HepG2 (cell line): ENCODE data around the gene GBX1. TPM values are rescaled to one million over a fixed set of nuclear protein-coding genes. Genes with fewer than 3 reads are reported as not detected.

Experiments used
- MYNN ChIP-seq: sonication (generic); formaldehyde crosslinking; IDR thresholded peaks from 2 replicates; pipeline ENCODE4 v1.4.0; 2020; ENCODE audit warnings: mild to moderate bottlenecking, low read depth, missing genetic modification reagents
- NR2F2 ChIP-seq: IDR thresholded peaks from 2 replicates; pipeline ENCODE4 v1.6.1; 2012; ENCODE audit warnings: low read depth, inconsistent platforms, borderline replicate concordance
- REL ChIP-seq: sonication (generic); formaldehyde crosslinking; conservative IDR thresholded peaks from 2 replicates; pipeline ENCODE4 v1.8.0; 2022; ENCODE audit warnings: mild to moderate bottlenecking, missing genetic modification reagents, moderate library complexity
- RFXANK ChIP-seq: IDR thresholded peaks from 2 replicates; pipeline ENCODE4 v1.6.1; 2016
- TOE1 ChIP-seq: sonication (generic); formaldehyde crosslinking; IDR thresholded peaks from 2 replicates; pipeline ENCODE4 v1.4.0; 2020; ENCODE audit warnings: mild to moderate bottlenecking, missing genetic modification reagents
- ZBTB38 ChIP-seq: sonication (generic); formaldehyde crosslinking; IDR thresholded peaks from 2 replicates; pipeline ENCODE4 v1.5.1; 2020; ENCODE audit warnings: mild to moderate bottlenecking, missing genetic modification reagents
- ZBTB7A ChIP-seq: sonication (generic); formaldehyde crosslinking; IDR thresholded peaks from 2 replicates; pipeline ENCODE4 v1.8.0; 2022; ENCODE audit warnings: mild to moderate bottlenecking, missing genetic modification reagents
- ZNF10 ChIP-seq: sonication (generic); formaldehyde crosslinking; IDR thresholded peaks from 2 replicates; pipeline ENCODE4 v1.4.0; 2020; ENCODE audit warnings: mild to moderate bottlenecking, low read depth, missing genetic modification reagents, borderline replicate concordance
- ZNF136 ChIP-seq: sonication (generic); formaldehyde crosslinking; IDR thresholded peaks from 2 replicates; pipeline ENCODE4 v1.8.1; 2022; ENCODE audit warnings: low read depth, mild to moderate bottlenecking, moderate library complexity, missing genetic modification reagents
- ZNF160 ChIP-seq: sonication (generic); formaldehyde crosslinking; IDR thresholded peaks from 2 replicates; pipeline ENCODE4 v1.8.0; 2022; ENCODE audit warnings: mild to moderate bottlenecking, inconsistent platforms, missing genetic modification reagents
- ZNF709 ChIP-seq: sonication (generic); formaldehyde crosslinking; IDR thresholded peaks from 2 replicates; pipeline ENCODE4 v1.5.0; 2020; ENCODE audit warnings: mild to moderate bottlenecking, missing genetic modification reagents
- ZNF775 ChIP-seq: sonication (generic); formaldehyde crosslinking; IDR thresholded peaks from 2 replicates; pipeline ENCODE4 v1.4.0; 2020; ENCODE audit warnings: missing genetic modification reagents, mild to moderate bottlenecking, moderate library complexity, borderline replicate concordance
- polyA plus RNA-seq, 8 experiments: library from polyadenylated mRNA; depleted of rRNA in 3 of 8; stranded (reverse) in 7 of 8; unstranded in 1 of 8; fragments of >200 nt; fragmentation: Illumina TruSeq in 4 of 8; extraction: Trizol in 4 of 8; gene quantifications; 2 replicates each; pipeline versions ENCODE4 v1.2.1 to v1.2.3, GENCODE V29; 2011 to 2016; ENCODE audit warnings: low read depth in 4 of 8, missing spikeins in 1 of 8, mixed read lengths in 1 of 8; ENCODE audit not compliant: insufficient read depth in 1 of 8
- total RNA-seq, 5 experiments: library from RNA; depleted of rRNA; stranded (reverse); fragments of >200 nt; fragmentation: Illumina TruSeq; extraction: Trizol; gene quantifications; 2 replicates each; pipeline ENCODE4 v1.2.3, GENCODE V29; 2016; ENCODE audit warnings: low read depth in 1 of 5
- TF ChIP-seq, protein P1 (sequence below): sonication (generic); formaldehyde crosslinking; IDR thresholded peaks from 2 replicates; pipeline ENCODE4 v1.4.0; 2020; ENCODE audit warnings: missing genetic modification reagents
- TF ChIP-seq, protein P2 (sequence below): sonication (generic); formaldehyde crosslinking; IDR thresholded peaks from 2 replicates; pipeline ENCODE4 v1.4.0; 2020; ENCODE audit warnings: missing genetic modification reagents
- TF ChIP-seq, protein P3 (sequence below): sonication (generic); formaldehyde crosslinking; IDR thresholded peaks from 2 replicates; pipeline ENCODE4 v1.5.1; 2020; ENCODE audit warnings: missing genetic modification reagents, mild to moderate bottlenecking, borderline replicate concordance
- TF ChIP-seq, protein P4 (sequence below): sonication (generic); formaldehyde crosslinking; IDR thresholded peaks from 2 replicates; pipeline ENCODE4 v1.5.1; 2020; ENCODE audit warnings: mild to moderate bottlenecking, missing genetic modification reagents, moderate library complexity

GBX1 gene
- total and polyA plus RNA-seq, 2 of the 13 experiments (the other 11 are each of a cell fraction or from before 2014, with no cell fraction given), result not detected

DNA sequence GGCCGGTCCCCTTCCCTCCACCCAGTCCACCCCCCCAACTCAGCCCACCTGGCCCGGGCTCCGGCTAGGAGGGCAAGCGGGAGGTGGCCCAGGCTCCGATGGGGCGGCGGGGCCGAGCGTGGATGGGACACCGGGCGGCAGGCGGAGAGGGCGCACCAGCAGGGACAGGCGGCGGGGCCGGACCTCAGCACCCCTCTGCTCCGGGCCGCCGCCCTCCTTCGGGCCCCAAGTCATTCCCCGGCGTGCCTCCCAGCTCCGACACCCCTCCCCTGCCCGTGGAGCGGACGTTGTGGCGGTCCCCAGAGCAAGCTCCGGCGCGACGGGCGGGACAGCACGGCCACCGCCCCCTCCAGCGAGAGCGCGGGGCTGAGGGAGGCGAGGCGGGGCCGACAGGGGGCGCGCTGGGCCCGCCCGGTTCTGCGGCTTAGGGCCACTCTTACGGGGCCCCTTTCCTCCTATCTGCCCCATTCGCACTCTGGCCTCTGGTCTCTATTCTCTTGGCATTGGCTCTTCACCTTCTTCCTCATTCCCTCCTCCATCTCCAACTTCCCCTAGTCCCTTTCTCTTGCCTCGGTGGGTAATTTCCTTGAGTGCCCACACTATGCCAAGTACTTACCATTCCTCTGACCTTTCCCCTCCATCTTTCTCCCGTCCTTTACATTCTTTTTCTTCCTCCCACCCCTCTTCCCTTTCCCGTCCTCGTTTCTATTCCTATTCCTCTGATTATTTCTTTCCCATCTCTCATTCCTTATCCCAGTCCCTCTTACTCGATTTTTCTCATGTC, 701 bp upstream of the GBX1 start (continued):
- TF ChIP-seq, protein P1, sequence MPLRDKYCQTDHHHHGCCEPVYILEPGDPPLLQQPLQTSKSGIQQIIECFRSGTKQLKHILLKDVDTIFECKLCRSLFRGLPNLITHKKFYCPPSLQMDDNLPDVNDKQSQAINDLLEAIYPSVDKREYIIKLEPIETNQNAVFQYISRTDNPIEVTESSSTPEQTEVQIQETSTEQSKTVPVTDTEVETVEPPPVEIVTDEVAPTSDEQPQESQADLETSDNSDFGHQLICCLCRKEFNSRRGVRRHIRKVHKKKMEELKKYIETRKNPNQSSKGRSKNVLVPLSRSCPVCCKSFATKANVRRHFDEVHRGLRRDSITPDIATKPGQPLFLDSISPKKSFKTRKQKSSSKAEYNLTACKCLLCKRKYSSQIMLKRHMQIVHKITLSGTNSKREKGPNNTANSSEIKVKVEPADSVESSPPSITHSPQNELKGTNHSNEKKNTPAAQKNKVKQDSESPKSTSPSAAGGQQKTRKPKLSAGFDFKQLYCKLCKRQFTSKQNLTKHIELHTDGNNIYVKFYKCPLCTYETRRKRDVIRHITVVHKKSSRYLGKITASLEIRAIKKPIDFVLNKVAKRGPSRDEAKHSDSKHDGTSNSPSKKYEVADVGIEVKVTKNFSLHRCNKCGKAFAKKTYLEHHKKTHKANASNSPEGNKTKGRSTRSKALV (CRISPR knock-in tag), result peak; percentile 81
- TF ChIP-seq, protein P2, sequence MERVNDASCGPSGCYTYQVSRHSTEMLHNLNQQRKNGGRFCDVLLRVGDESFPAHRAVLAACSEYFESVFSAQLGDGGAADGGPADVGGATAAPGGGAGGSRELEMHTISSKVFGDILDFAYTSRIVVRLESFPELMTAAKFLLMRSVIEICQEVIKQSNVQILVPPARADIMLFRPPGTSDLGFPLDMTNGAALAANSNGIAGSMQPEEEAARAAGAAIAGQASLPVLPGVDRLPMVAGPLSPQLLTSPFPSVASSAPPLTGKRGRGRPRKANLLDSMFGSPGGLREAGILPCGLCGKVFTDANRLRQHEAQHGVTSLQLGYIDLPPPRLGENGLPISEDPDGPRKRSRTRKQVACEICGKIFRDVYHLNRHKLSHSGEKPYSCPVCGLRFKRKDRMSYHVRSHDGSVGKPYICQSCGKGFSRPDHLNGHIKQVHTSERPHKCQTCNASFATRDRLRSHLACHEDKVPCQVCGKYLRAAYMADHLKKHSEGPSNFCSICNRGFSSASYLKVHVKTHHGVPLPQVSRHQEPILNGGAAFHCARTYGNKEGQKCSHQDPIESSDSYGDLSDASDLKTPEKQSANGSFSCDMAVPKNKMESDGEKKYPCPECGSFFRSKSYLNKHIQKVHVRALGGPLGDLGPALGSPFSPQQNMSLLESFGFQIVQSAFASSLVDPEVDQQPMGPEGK (CRISPR knock-in tag), result peak; percentile 56
- TF ChIP-seq MYNN (CRISPR knock-in tag) (no peak), RFXANK (CRISPR knock-in tag) (no peak), NR2F2 (no peak), ZBTB7A (CRISPR knock-in tag) (no peak), TOE1 (CRISPR knock-in tag) (no peak), ZBTB38 (CRISPR knock-in tag) (no peak), ZNF775 (CRISPR knock-in tag) (no peak), ZNF160 (CRISPR knock-in tag) (no peak), ZNF10 (CRISPR knock-in tag) (no peak), ZNF136 (no peak), ZNF709 (no peak), REL (CRISPR knock-in tag) (no peak)
- TF ChIP-seq, protein P3, sequence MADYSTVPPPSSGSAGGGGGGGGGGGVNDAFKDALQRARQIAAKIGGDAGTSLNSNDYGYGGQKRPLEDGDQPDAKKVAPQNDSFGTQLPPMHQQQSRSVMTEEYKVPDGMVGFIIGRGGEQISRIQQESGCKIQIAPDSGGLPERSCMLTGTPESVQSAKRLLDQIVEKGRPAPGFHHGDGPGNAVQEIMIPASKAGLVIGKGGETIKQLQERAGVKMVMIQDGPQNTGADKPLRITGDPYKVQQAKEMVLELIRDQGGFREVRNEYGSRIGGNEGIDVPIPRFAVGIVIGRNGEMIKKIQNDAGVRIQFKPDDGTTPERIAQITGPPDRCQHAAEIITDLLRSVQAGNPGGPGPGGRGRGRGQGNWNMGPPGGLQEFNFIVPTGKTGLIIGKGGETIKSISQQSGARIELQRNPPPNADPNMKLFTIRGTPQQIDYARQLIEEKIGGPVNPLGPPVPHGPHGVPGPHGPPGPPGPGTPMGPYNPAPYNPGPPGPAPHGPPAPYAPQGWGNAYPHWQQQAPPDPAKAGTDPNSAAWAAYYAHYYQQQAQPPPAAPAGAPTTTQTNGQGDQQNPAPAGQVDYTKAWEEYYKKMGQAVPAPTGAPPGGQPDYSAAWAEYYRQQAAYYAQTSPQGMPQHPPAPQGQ (CRISPR knock-in tag), result no peak
- TF ChIP-seq, protein P4, sequence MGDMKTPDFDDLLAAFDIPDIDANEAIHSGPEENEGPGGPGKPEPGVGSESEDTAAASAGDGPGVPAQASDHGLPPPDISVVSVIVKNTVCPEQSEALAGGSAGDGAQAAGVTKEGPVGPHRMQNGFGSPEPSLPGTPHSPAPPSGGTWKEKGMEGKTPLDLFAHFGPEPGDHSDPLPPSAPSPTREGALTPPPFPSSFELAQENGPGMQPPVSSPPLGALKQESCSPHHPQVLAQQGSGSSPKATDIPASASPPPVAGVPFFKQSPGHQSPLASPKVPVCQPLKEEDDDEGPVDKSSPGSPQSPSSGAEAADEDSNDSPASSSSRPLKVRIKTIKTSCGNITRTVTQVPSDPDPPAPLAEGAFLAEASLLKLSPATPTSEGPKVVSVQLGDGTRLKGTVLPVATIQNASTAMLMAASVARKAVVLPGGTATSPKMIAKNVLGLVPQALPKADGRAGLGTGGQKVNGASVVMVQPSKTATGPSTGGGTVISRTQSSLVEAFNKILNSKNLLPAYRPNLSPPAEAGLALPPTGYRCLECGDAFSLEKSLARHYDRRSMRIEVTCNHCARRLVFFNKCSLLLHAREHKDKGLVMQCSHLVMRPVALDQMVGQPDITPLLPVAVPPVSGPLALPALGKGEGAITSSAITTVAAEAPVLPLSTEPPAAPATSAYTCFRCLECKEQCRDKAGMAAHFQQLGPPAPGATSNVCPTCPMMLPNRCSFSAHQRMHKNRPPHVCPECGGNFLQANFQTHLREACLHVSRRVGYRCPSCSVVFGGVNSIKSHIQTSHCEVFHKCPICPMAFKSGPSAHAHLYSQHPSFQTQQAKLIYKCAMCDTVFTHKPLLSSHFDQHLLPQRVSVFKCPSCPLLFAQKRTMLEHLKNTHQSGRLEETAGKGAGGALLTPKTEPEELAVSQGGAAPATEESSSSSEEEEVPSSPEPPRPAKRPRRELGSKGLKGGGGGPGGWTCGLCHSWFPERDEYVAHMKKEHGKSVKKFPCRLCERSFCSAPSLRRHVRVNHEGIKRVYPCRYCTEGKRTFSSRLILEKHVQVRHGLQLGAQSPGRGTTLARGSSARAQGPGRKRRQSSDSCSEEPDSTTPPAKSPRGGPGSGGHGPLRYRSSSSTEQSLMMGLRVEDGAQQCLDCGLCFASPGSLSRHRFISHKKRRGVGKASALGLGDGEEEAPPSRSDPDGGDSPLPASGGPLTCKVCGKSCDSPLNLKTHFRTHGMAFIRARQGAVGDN (CRISPR knock-in tag), result peak; percentile 30; the same call in 1 of the 2 replicates
